Mesendoderm (in vitro differentiated cells): ENCODE data around the gene DNAH5.
"Not testable (repeated sequence)": the region's sequence is repeated elsewhere in the genome, so short reads cannot be mapped to it uniquely, and the experiment has no call there.

Experiments
- DNase-seq: peaks from one replicate; pipeline ENCODE4 v3.0.0; 2013
- H2AK5ac ChIP-seq: 2 replicates; pipeline ENCODE4 v1.6.1; 2013; ENCODE audit warnings: low read length, inconsistent platforms
- H2BK120ac ChIP-seq: 2 replicates; pipeline ENCODE4 v1.6.1; 2013; ENCODE audit warnings: low read depth, mild to moderate bottlenecking, low read length, moderate library complexity, mixed read lengths
- H2BK15ac ChIP-seq: replicated peaks from 2 replicates; pipeline ENCODE4 v1.6.1; 2013; ENCODE audit warnings: low read depth, mild to moderate bottlenecking, moderate library complexity
- H2BK5ac ChIP-seq: 2 replicates; pipeline ENCODE4 v1.6.1; 2013; ENCODE audit warnings: low read length, inconsistent platforms
- H3K18ac ChIP-seq: 2 replicates; pipeline ENCODE4 v1.6.1; 2013; ENCODE audit warnings: mild to moderate bottlenecking, low read length, mixed read lengths
- H3K23ac ChIP-seq: one replicate; pipeline ENCODE4 v1.6.1; 2013; ENCODE audit warnings: low read length
- H3K27ac ChIP-seq: 2 replicates; pipeline ENCODE4 v1.5.1; 2013; ENCODE audit warnings: low read depth, mild to moderate bottlenecking, inconsistent platforms, low read length, moderate library complexity
- H3K27me3 ChIP-seq: 2 replicates; pipeline ENCODE4 v1.6.1; 2013; ENCODE audit warnings: low read length, control low read depth, mild to moderate bottlenecking, inconsistent platforms; ENCODE audit not compliant: insufficient read depth, poor library complexity
- H3K36me3 ChIP-seq: 2 replicates; pipeline ENCODE4 v1.6.1; 2013; ENCODE audit warnings: low read length, inconsistent platforms; ENCODE audit not compliant: control insufficient read depth, insufficient read depth
- H3K4ac ChIP-seq: one replicate; pipeline ENCODE4 v1.6.1; 2013; ENCODE audit warnings: low read depth, mild to moderate bottlenecking, low read length, moderate library complexity
- H3K4me1 ChIP-seq: 2 replicates; pipeline ENCODE4 v1.6.1; 2013; ENCODE audit warnings: low read depth, low read length, inconsistent platforms; ENCODE audit not compliant: control insufficient read depth
- H3K4me2 ChIP-seq: 2 replicates; pipeline ENCODE4 v1.6.1; 2013; ENCODE audit warnings: low read length
- H3K4me3 ChIP-seq: 2 replicates; pipeline ENCODE4 v1.5.1; 2013; ENCODE audit warnings: mild to moderate bottlenecking, low read length
- H3K56ac ChIP-seq: one replicate; pipeline ENCODE4 v1.6.1; 2013; ENCODE audit warnings: low read length
- H3K79me1 ChIP-seq: 2 replicates; pipeline ENCODE4 v1.6.1; 2013; ENCODE audit warnings: low read length, inconsistent platforms
- H3K79me2 ChIP-seq: 2 replicates; pipeline ENCODE4 v1.6.1; 2013; ENCODE audit warnings: mild to moderate bottlenecking, low read length; ENCODE audit not compliant: control insufficient read depth, insufficient read depth
- H3K9ac ChIP-seq: 2 replicates; pipeline ENCODE4 v1.6.1; 2013; ENCODE audit warnings: low read length, inconsistent platforms
- H4K5ac ChIP-seq: one replicate; pipeline ENCODE4 v1.6.1; 2013; ENCODE audit warnings: low read length
- H4K8ac ChIP-seq: one replicate; pipeline ENCODE4 v1.6.1; 2013; ENCODE audit warnings: low read depth, mild to moderate bottlenecking, control low read depth, low read length, moderate library complexity
- WGBS: extraction: QIAGEN DNeasy Blood & Tissue Kit; methylation state at CpG from one replicate; pipeline ENCODE4 v1.1.7; 2013; ENCODE audit warnings: low lambda C conversion rate, missing lambda C conversion rate; ENCODE audit not compliant: insufficient coverage; ENCODE audit errors: extremely low coverage; 5-methylcytosine and 5-hydroxymethylcytosine counted together

The DNAH5 gene

DNA sequence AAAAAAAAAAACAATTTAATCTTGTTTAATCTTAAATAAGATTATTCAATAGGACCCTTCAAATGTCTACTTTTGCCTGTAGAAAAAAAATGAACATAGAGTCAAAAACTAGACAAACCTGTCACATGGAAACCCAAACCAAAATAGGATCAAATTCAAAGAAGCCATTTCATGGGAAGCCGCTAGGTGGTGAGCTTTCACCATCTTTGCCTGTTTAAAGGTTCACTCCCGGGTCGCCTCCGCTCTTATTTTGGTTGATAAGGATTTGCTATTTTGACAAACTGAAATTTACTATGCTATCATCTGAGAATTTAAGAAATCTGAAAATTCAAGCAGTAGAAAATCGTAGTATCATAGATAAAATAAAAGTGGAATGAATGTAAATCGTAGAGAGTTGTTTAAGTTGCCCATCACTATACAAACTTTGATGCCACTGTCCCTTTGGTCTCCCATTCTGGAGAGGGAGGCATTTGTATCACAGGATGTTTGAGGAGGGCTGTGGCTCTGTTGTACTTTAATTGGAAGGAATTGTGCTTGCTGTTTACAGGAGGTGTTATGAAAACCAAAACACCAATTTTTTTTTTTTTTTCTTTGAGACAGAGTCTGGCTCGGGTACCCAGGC lies 43.5 kb upstream of the DNAH5 start:
- peak; percentile 69 for DNase-seq
- Histone ChIP-seq H3K23ac (no peak overlapping the region), H3K56ac (no peak overlapping the region), H3K4me3 (no peak overlapping the region), H3K4ac (no peak overlapping the region), H4K5ac (no peak overlapping the region), H4K8ac (no peak overlapping the region), H3K4me2 (no peak overlapping the region), H2BK120ac (no peak overlapping the region), H3K27me3 (no peaks in the 10 kb centered on the region), H3K36me3 (no peaks in the 10 kb centered on the region), H3K9ac (no peak overlapping the region), H3K18ac (no peak overlapping the region), H2AK5ac (no peak overlapping the region), H3K79me2 (no peaks in the 10 kb centered on the region), H2BK5ac (no peak overlapping the region), H2BK15ac (no peak overlapping the region), H3K4me1 (no peaks in the 10 kb centered on the region), H3K27ac (no peak overlapping the region), H3K79me1 (no peaks in the 10 kb centered on the region)
- WGBS: no CpG with 5 or more reads among the region's 7 CpGs

- H2AK5ac ChIP-seq: no peak overlapping the region
- H2BK15ac ChIP-seq: no peak overlapping the region
- no peak overlapping the region for H4K8ac ChIP-seq
- no peaks in the 10 kb centered on the region for H3K27me3 ChIP-seq
- no peaks in the 10 kb centered on the region for H3K4me1 ChIP-seq
- no peak overlapping the region for H3K4me3 ChIP-seq
- H2BK120ac ChIP-seq: no peak overlapping the region
- no peak overlapping the region for H3K4ac ChIP-seq
- H3K23ac ChIP-seq: no peak overlapping the region
- no peak overlapping the region for H3K27ac ChIP-seq
- H3K79me1 ChIP-seq: no peaks in the 10 kb centered on the region
- H3K4me2 ChIP-seq: no peak overlapping the region
- no peak overlapping the region for H3K56ac ChIP-seq
- peak; percentile 43 for DNase-seq
- H3K9ac ChIP-seq: no peak overlapping the region
- no peak overlapping the region for H2BK5ac ChIP-seq
- no peaks in the 10 kb centered on the region for H3K79me2 ChIP-seq
- no peaks in the 10 kb centered on the region for H3K36me3 ChIP-seq
- no peak overlapping the region for H4K5ac ChIP-seq
- WGBS: no CpG with 5 or more reads among the region's 12 CpGs
- no peak overlapping the region for H3K18ac ChIP-seq
These were observed 41.4 kb upstream of the DNAH5 start for GRCh38 chr5:13985731-13986418.

DNA sequence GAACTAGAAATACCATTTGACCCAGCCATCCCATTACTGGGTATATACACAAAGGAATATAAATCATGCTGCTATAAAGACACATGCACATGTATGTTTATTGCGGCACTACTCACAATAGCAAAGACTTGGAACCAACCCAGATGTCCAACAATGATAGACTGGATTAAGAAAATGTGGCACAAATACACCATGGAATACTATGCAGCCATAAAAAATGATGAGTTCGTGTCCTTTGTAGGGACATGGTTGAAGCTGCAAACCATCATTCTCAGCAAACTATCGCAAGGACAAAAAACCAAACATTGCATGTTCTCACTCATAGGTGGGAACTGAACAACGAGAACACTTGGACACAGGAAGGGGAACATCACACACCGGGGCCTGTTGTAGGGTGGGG lies 40.4 kb upstream of the DNAH5 start:
- H3K4me1 ChIP-seq, H3K27ac ChIP-seq, H3K36me3 ChIP-seq, H2AK5ac ChIP-seq, H3K56ac ChIP-seq, H3K9ac ChIP-seq, H2BK120ac ChIP-seq, H3K4me3 ChIP-seq, H4K8ac ChIP-seq, H3K79me2 ChIP-seq, H4K5ac ChIP-seq, H3K4me2 ChIP-seq, H3K27me3 ChIP-seq, DNase-seq, H2BK15ac ChIP-seq, H3K23ac ChIP-seq, H2BK5ac ChIP-seq, H3K4ac ChIP-seq, H3K79me1 ChIP-seq, H3K18ac ChIP-seq: not testable (repeated sequence)
- WGBS: no CpG with 5 or more reads among the region's 5 CpGs

- Histone ChIP-seq H2BK5ac (no peak overlapping the region), H3K36me3 (no peaks in the 10 kb centered on the region), H3K27me3 (no peaks in the 10 kb centered on the region), H3K4me1 (no peaks in the 10 kb centered on the region), H3K4ac (no peak overlapping the region), H4K8ac (no peak overlapping the region), H3K79me2 (no peaks in the 10 kb centered on the region), H3K23ac (no peak overlapping the region), H3K56ac (no peak overlapping the region), H4K5ac (no peak overlapping the region), H3K18ac (no peak overlapping the region), H3K9ac (no peak overlapping the region), H3K27ac (no peak overlapping the region), H3K79me1 (no peaks in the 10 kb centered on the region), H3K4me3 (no peak overlapping the region), H2BK15ac (no peak overlapping the region), H2BK120ac (no peak overlapping the region), H2AK5ac (no peak overlapping the region), H3K4me2 (no peak overlapping the region)
- no CpG with 5 or more reads among the region's 11 CpGs for WGBS
- DNase-seq: peak; percentile 68
These were observed 32.7 kb upstream of the DNAH5 start for GRCh38 chr5:13976867-13977830.

DNA sequence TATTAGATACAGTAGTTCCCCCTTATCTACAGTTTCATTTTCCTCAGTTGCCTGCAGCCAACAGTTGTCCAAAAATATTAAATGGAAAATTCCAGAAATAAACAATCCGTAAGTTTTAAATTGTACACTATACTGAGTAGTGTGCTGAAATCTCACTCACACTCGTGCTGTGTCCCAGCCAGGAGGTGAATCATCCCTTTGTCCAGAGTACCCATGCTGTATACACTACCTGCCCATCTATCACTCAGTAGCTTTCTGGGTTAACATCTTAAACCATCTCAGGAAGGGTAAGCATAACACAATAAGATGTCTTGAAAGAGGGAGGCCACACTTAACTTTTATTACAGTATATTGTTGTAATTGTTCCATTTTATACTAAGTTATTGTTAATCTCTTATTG lies 31.7 kb upstream of the DNAH5 start:
- Histone ChIP-seq H3K27ac (no peak overlapping the region), H2BK120ac (no peak overlapping the region), H3K27me3 (no peaks in the 10 kb centered on the region), H3K79me1 (no peaks in the 10 kb centered on the region), H3K4ac (no peak overlapping the region), H3K56ac (no peak overlapping the region), H4K5ac (no peak overlapping the region), H2AK5ac (no peak overlapping the region), H4K8ac (no peak overlapping the region), H3K4me1 (no peaks in the 10 kb centered on the region), H3K36me3 (no peaks in the 10 kb centered on the region), H3K23ac (no peak overlapping the region), H2BK5ac (no peak overlapping the region), H3K9ac (no peak overlapping the region), H2BK15ac (no peak overlapping the region), H3K79me2 (no peaks in the 10 kb centered on the region), H3K18ac (no peak overlapping the region), H3K4me2 (no peak overlapping the region), H3K4me3 (no peak overlapping the region)
- WGBS: no CpG with 5 or more reads among the region's 2 CpGs
- DNase-seq: no peak
